ENCODE measurements around the gene ZNF724. TPM values are rescaled to one million over a fixed set of nuclear protein-coding genes. Genes with fewer than 3 reads are reported as not detected.
A peak's percentile ranks its signal among the peaks of the same experiment; 100 is the strongest.
"Not testable (repeated sequence)": the region's sequence is repeated elsewhere in the genome, so short reads cannot be mapped to it uniquely, and the experiment has no call there.

Gene ZNF724
- total RNA-seq, 2 donors from 2014 or later: 0.27 TPM; not detected in 1

DNA sequence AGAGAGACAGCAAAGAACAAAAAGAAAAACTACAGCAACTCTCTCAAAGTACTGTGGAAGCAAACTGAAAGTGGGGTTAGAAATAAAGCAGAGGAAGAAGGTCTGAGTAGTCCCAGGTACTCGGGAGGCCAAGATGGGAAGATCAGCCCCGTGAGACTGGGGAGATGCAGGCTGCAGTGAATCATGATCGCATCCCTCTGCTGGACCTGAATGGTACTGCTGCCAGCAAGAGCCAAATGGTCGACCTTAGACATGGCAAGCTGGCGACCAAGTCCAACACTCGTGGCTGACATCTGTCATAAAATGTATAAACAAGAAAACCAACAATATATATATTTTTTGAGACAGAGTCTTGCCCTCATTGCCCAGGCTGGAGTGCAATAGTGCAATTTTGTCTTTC is 33.7 kb upstream of the ZNF724 start:
- Histone ChIP-seq H3K27me3 (replicated peaks; ENCODE audit: insufficient read depth) (no peaks in the 10 kb centered on the region), H3K4me3 (no peak overlapping the region)
- no peak for ATAC-seq (ENCODE audit: insufficient number of reproducible peaks, low FRiP score, low read depth)

GRCh38 chr19:23281663-23282276 is 31.6 kb upstream of the ZNF724 start:
- no peak for TF ChIP-seq CTCF (IDR thresholded peaks at IDR 0.05)

More for the DNA sequence above, 33.7 kb upstream of the ZNF724 start:
- no peak overlapping the region for H3K27ac ChIP-seq
- TF ChIP-seq CTCF (IDR thresholded peaks at IDR 0.05): peak; percentile 58
- no peaks in the 10 kb centered on the region for H3K36me3 ChIP-seq
- no peak for DNase-seq (ENCODE audit: low spot score)
- H3K4me1 ChIP-seq (ENCODE audit: control insufficient read depth in 1 of 2, low read depth in 2 of 2): no peaks in the 10 kb centered on the region
- H3K9me3 ChIP-seq: no peaks in the 10 kb centered on the region

GRCh38 chr19:23278118-23278517 is 27.9 kb upstream of the ZNF724 start:
- H3K36me3 ChIP-seq; H3K27me3 ChIP-seq (replicated peaks; ENCODE audit: insufficient read depth); H3K27ac ChIP-seq; ATAC-seq (ENCODE audit: insufficient number of reproducible peaks, low FRiP score, low read depth); H3K4me3 ChIP-seq; DNase-seq (ENCODE audit: low spot score); H3K4me1 ChIP-seq (ENCODE audit: control insufficient read depth in 1 of 2, low read depth in 2 of 2); H3K9me3 ChIP-seq: not testable (repeated sequence)

More at GRCh38 chr19:23281663-23282276, 31.6 kb upstream of the ZNF724 start:
- Histone ChIP-seq H3K4me1 (ENCODE audit: control insufficient read depth in 1 of 2, low read depth in 2 of 2) (no peaks in the 10 kb centered on the region), H3K27me3 (replicated peaks; ENCODE audit: insufficient read depth) (no peaks in the 10 kb centered on the region), H3K27ac (no peak overlapping the region), H3K9me3 (no peaks in the 10 kb centered on the region), H3K4me3 (no peak overlapping the region), H3K36me3 (no peaks in the 10 kb centered on the region)
- ATAC-seq (ENCODE audit: insufficient number of reproducible peaks, low FRiP score, low read depth) (no peak), DNase-seq (ENCODE audit: low spot score) (no peak)

DNA sequence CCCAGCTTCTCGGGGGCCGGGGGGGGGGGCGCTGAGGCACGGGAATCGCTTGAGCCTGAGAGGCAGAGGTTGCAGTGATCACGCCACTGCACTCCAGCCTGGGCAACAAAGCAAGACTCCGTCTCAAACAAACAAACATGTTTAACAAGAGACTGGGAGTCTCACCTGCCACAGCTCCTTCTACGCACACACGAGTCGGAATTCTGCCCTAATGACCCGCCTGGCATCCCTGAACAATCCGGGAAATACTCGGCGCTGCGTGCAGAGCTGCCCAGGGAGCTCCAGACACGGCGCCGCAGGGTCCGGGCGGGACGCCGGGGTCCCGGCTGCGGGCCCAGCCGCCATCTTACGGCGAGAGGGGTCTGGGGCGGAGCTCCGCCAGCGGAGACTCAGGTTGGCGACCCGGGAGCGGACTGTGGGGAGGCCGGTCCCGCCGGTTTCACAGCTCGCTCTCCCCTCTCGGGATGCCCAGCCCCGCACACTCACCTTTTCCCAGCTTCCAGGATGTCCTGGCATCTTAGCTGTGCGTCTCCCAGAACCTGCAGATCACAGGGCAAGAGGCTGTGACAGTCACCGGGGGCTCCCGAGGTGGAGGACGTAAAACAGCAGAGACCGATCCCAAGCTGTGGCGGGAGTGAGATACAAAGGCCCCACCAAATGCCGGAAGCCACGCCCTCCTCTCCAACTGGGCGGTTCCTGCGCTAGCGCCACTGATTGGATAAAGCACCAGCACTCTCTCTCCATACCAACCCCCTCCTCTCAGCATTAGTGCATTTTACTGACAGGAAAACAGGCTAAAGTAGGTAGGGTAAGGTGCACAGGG is 23.6 kb upstream of the ZNF724 start:
- DNase-seq (ENCODE audit: low spot score) (peak; percentile 74), ATAC-seq (ENCODE audit: insufficient number of reproducible peaks, low FRiP score, low read depth) (peak; percentile 96)
- TF ChIP-seq CTCF (IDR thresholded peaks at IDR 0.05): no peak
- peaks cover 4% of the 10 kb centered on the region for H3K36me3 ChIP-seq
- H3K27me3 ChIP-seq (replicated peaks; ENCODE audit: insufficient read depth): no peaks in the 10 kb centered on the region
- peak overlapping the region; percentile 81 to 90 for H3K27ac ChIP-seq
- no peaks in the 10 kb centered on the region for H3K9me3 ChIP-seq
- H3K4me1 ChIP-seq (ENCODE audit: control insufficient read depth in 1 of 2, low read depth in 2 of 2): peaks cover 3 to 17% of the 10 kb centered on the region in 2 donors
- peak overlapping the region; percentile 91 for H3K4me3 ChIP-seq

GRCh38 chr19:23273022-23273589 is 22.9 kb upstream of the ZNF724 start:
- Histone ChIP-seq H3K27me3 (replicated peaks; ENCODE audit: insufficient read depth) (no peaks in the 10 kb centered on the region), H3K4me1 (ENCODE audit: control insufficient read depth in 1 of 2, low read depth in 2 of 2) (peaks cover 3 to 17% of the 10 kb centered on the region in 2 donors), H3K27ac (peak overlapping the region; percentile 81 to 90), H3K4me3 (peak overlapping the region; percentile 91), H3K36me3 (peaks cover 4% of the 10 kb centered on the region), H3K9me3 (no peaks in the 10 kb centered on the region)
- DNase-seq (ENCODE audit: low spot score) (no peak), ATAC-seq (ENCODE audit: insufficient number of reproducible peaks, low FRiP score, low read depth) (no peak)
- TF ChIP-seq CTCF (IDR thresholded peaks at IDR 0.05): no peak
